ENCODE data around the gene CDHR1.

CDHR1 gene

DNA sequence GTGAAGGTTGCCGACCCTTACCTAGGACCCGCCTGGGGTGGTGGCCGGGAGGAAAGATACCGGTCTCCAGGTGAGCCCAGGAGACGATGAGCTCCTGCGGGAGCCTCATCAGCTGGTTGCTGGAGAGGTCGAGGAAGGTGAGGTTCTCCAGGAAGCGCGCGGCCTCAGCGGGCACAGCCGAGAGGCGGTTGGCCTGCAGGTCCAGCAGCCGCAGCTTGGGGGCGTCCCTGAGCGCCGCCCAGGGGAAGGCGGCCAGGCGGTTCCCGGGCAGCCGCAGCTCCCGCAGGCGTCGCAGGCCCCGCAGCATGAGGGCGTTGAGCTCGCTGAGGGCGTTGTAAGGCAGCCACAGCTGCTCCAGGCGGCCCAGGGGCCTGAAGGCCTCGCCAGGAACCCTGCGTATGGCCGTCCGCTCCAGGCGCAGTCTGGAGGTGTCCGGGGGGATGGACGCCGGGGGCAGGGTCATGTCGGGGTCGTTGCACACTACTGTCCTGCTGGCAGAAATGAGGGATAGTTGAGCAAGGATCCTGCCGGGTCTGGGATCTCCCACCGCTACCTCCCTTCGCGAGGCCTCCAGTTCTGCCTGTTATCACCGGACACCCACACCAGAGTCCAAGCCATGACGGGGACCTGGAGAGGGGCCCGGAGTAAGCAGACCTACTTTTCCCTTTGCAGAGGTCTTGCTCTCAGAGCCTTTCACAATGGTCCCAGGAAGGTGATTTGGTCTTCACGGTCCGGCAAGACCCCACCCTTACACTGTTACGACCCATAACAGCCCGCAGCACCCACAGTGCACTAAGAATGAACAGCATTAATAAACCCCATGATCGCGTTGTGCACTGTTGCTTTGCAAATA, 43.1 kb downstream of the CDHR1 start:
- Histone ChIP-seq H3K23ac (ENCODE audit: low read length in 2 of 2) (no peak overlapping the region), H2BK5ac (ENCODE audit: low read depth, low read length, poor library complexity, severe bottlenecking) (no peak overlapping the region), H3K9me3 (ENCODE audit: control insufficient read depth, low read length) (no peaks in the 10 kb centered on the region), H2BK12ac (ENCODE audit: low read length in 2 of 2) (no peak overlapping the region), H3K79me1 (replicated peaks; ENCODE audit: low read length, poor library complexity, severe bottlenecking) (no peaks in the 10 kb centered on the region), H3K14ac (ENCODE audit: low read length in 2 of 2) (no peak overlapping the region), H3K4me1 (ENCODE audit: control insufficient read depth, insufficient read depth, low read depth, low read length) (no peaks in the 10 kb centered on the region), H3K4me2 (ENCODE audit: low read length, poor library complexity, severe bottlenecking) (no peak overlapping the region), H2BK15ac (ENCODE audit: low read depth, poor library complexity, severe bottlenecking) (peak overlapping the region; percentile 52), H3K9ac (ENCODE audit: low read length) (no peak overlapping the region), H4K8ac (ENCODE audit: low read length) (no peak overlapping the region), H2BK120ac (ENCODE audit: low read depth, low read length) (no peak overlapping the region), H3K4ac (ENCODE audit: low read depth in 1 of 2, low read length in 2 of 2) (no peak overlapping the region), H3K4me3 (ENCODE audit: insufficient read depth in 1 of 2, low read depth in 1 of 2, low read length in 2 of 2) (no peak overlapping the region), H4K91ac (ENCODE audit: low read length) (no peak overlapping the region), H2AFZ (ENCODE audit: low read depth, low read length) (no peak overlapping the region), H3K27ac (ENCODE audit: low read length, poor library complexity, severe bottlenecking) (no peak overlapping the region), H3K18ac (ENCODE audit: low read depth in 1 of 2, low read length in 2 of 2) (no peak overlapping the region), H2AK5ac (ENCODE audit: low read length, severe bottlenecking) (no peak overlapping the region), H3K36me3 (ENCODE audit: control insufficient read depth in 1 of 2, insufficient read depth in 2 of 2, low read depth in 1 of 2, low read length in 2 of 2) (no peaks in the 10 kb centered on the region), H3K27me3 (ENCODE audit: control insufficient read depth in 1 of 2, insufficient read depth in 1 of 2, low read length in 2 of 2) (peaks cover 20 to 26% of the 10 kb centered on the region in 2 experiments)
- 46% methylated on average over 50 of the region's 52 CpGs for WGBS
- DNase-seq: no peak

DNA sequence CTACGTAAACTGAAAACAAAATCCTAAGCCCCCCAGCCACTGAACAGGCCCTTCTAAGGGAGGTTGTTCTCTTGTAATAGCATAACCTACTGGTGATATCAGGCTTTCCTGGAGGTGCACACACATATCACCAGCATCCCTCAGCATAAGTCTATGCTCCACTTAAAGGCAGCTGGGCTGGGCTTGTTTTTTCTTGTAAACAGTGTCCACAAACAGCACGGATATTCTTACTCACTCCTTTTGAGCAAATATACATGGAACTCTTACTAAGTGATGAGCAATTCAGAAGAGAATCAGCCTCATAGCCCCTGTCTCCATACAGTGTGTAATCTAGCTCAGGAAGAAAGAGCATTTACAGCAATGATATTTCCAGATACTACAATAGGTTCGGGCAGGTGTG, 44.6 kb downstream of the CDHR1 start:
- Histone ChIP-seq H3K27ac (ENCODE audit: low read length, poor library complexity, severe bottlenecking) (no peak overlapping the region), H2AK5ac (ENCODE audit: low read length, severe bottlenecking) (no peak overlapping the region), H3K18ac (ENCODE audit: low read depth in 1 of 2, low read length in 2 of 2) (no peak overlapping the region), H3K79me1 (replicated peaks; ENCODE audit: low read length, poor library complexity, severe bottlenecking) (no peaks in the 10 kb centered on the region), H2BK120ac (ENCODE audit: low read depth, low read length) (no peak overlapping the region), H3K9me3 (ENCODE audit: control insufficient read depth, low read length) (no peaks in the 10 kb centered on the region), H2BK5ac (ENCODE audit: low read depth, low read length, poor library complexity, severe bottlenecking) (no peak overlapping the region), H2AFZ (ENCODE audit: low read depth, low read length) (no peak overlapping the region), H3K27me3 (ENCODE audit: control insufficient read depth in 1 of 2, insufficient read depth in 1 of 2, low read length in 2 of 2) (peaks cover 22 to 26% of the 10 kb centered on the region in 2 experiments), H2BK15ac (ENCODE audit: low read depth, poor library complexity, severe bottlenecking) (no peak overlapping the region), H3K14ac (ENCODE audit: low read length in 2 of 2) (no peak overlapping the region), H4K91ac (ENCODE audit: low read length) (no peak overlapping the region), H3K23ac (ENCODE audit: low read length in 2 of 2) (no peak overlapping the region), H3K4me2 (ENCODE audit: low read length, poor library complexity, severe bottlenecking) (no peak overlapping the region), H3K4ac (ENCODE audit: low read depth in 1 of 2, low read length in 2 of 2) (no peak overlapping the region), H3K36me3 (ENCODE audit: control insufficient read depth in 1 of 2, insufficient read depth in 2 of 2, low read depth in 1 of 2, low read length in 2 of 2) (no peaks in the 10 kb centered on the region), H3K4me3 (ENCODE audit: insufficient read depth in 1 of 2, low read depth in 1 of 2, low read length in 2 of 2) (no peak overlapping the region), H3K4me1 (ENCODE audit: control insufficient read depth, insufficient read depth, low read depth, low read length) (no peaks in the 10 kb centered on the region), H2BK12ac (ENCODE audit: low read length in 2 of 2) (no peak overlapping the region), H3K9ac (ENCODE audit: low read length) (no peak overlapping the region), H4K8ac (ENCODE audit: low read length) (no peak overlapping the region)
- WGBS: 71% methylated on average over 1 of the region's 3 CpGs
- DNase-seq: peak; percentile 3

DNA sequence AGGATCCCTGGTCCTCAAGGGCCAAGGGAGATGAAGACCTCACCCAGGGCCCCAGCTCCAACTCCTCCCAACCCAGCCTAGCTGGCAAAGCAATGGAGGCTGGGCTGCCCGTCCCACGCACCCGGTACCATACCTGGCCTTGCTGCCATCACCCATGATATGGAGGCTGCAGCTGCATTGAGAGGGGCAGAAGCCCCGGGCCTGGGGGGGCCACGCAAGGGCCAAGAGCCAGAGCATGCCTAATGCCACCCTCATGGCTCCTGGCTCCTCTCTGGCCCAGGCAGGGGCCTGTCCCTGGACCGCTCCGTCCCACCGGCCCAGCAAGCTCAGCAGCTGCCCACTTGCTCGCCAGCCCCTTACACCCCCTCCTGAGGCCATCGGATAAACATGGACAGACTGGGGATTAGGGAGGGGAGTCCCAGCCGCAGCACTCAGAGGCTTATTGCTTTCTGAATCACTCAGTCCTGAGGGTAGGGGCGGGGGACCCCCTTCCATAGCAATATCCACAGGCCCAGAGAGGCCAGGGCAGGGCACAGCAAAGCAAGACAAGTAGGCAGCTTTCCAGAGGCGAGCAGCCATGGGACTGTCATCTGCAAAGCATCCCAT, 47.0 kb downstream of the CDHR1 start, which contains the start of gene LRIT1:
TSS of gene LRIT1 (minus strand) at position 362 of the 606 bp plus-strand sequence. CDS start at position 255, 107 bp downstream.
- no peak within 1 kb of the TSS for H2BK15ac ChIP-seq (ENCODE audit: low read depth, poor library complexity, severe bottlenecking)
- no peak within 1 kb of the TSS for H2AFZ ChIP-seq (ENCODE audit: low read depth, low read length)
- 85% methylated on average over 13 of the region's 13 CpGs for WGBS
- no peak within 1 kb of the TSS for H3K27ac ChIP-seq (ENCODE audit: low read length, poor library complexity, severe bottlenecking)
- no peak within 1 kb of the TSS for H4K91ac ChIP-seq (ENCODE audit: low read length)
- H3K4me3 ChIP-seq (ENCODE audit: insufficient read depth in 1 of 2, low read depth in 1 of 2, low read length in 2 of 2): no peak within 1 kb of the TSS
- no peak within 1 kb of the TSS for H2BK12ac ChIP-seq (ENCODE audit: low read length in 2 of 2)
- H2AK5ac ChIP-seq (ENCODE audit: low read length, severe bottlenecking): no peak within 1 kb of the TSS
- H3K9ac ChIP-seq (ENCODE audit: low read length): no peak within 1 kb of the TSS
- H3K4ac ChIP-seq (ENCODE audit: low read depth in 1 of 2, low read length in 2 of 2): no peak within 1 kb of the TSS
- H3K23ac ChIP-seq (ENCODE audit: low read length in 2 of 2): no peak within 1 kb of the TSS
- H3K79me1 ChIP-seq (replicated peaks; ENCODE audit: low read length, poor library complexity, severe bottlenecking): no peaks in the 10 kb centered on the region
- H3K14ac ChIP-seq (ENCODE audit: low read length in 2 of 2): no peak within 1 kb of the TSS
- H3K27me3 ChIP-seq (ENCODE audit: control insufficient read depth in 1 of 2, insufficient read depth in 1 of 2, low read length in 2 of 2): peaks cover 35 to 38% of the 10 kb centered on the region in 2 experiments
- no peaks in the 10 kb centered on the region for H3K4me1 ChIP-seq (ENCODE audit: control insufficient read depth, insufficient read depth, low read depth, low read length)
- H3K9me3 ChIP-seq (ENCODE audit: control insufficient read depth, low read length): no peaks in the 10 kb centered on the region
- H2BK120ac ChIP-seq (ENCODE audit: low read depth, low read length): no peak within 1 kb of the TSS
- H3K4me2 ChIP-seq (ENCODE audit: low read length, poor library complexity, severe bottlenecking): no peak within 1 kb of the TSS
- H3K36me3 ChIP-seq (ENCODE audit: control insufficient read depth in 1 of 2, insufficient read depth in 2 of 2, low read depth in 1 of 2, low read length in 2 of 2): no peaks in the 10 kb centered on the region
- no peak within 1 kb of the TSS for H4K8ac ChIP-seq (ENCODE audit: low read length)
- no peak for DNase-seq
- no peak within 1 kb of the TSS for H3K18ac ChIP-seq (ENCODE audit: low read depth in 1 of 2, low read length in 2 of 2)
- no peak within 1 kb of the TSS for H2BK5ac ChIP-seq (ENCODE audit: low read depth, low read length, poor library complexity, severe bottlenecking)

- no peak overlapping the region for H3K4ac ChIP-seq (ENCODE audit: low read depth in 1 of 2, low read length in 2 of 2)
- no peak overlapping the region for H2BK15ac ChIP-seq (ENCODE audit: low read depth, poor library complexity, severe bottlenecking)
- no peaks in the 10 kb centered on the region for H3K9me3 ChIP-seq (ENCODE audit: control insufficient read depth, low read length)
- H2BK5ac ChIP-seq (ENCODE audit: low read depth, low read length, poor library complexity, severe bottlenecking): no peak overlapping the region
- no peaks in the 10 kb centered on the region for H3K4me1 ChIP-seq (ENCODE audit: control insufficient read depth, insufficient read depth, low read depth, low read length)
- no peak overlapping the region for H2AK5ac ChIP-seq (ENCODE audit: low read length, severe bottlenecking)
- peaks cover 38 to 41% of the 10 kb centered on the region in 2 experiments for H3K27me3 ChIP-seq (ENCODE audit: control insufficient read depth in 1 of 2, insufficient read depth in 1 of 2, low read length in 2 of 2)
- 89% methylated on average over 2 of the region's 3 CpGs for WGBS
- H2BK12ac ChIP-seq (ENCODE audit: low read length in 2 of 2): no peak overlapping the region
- H4K8ac ChIP-seq (ENCODE audit: low read length): no peak overlapping the region
- H3K18ac ChIP-seq (ENCODE audit: low read depth in 1 of 2, low read length in 2 of 2): no peak overlapping the region
- H2AFZ ChIP-seq (ENCODE audit: low read depth, low read length): no peak overlapping the region
- no peak overlapping the region for H3K23ac ChIP-seq (ENCODE audit: low read length in 2 of 2)
- no peak overlapping the region for H3K9ac ChIP-seq (ENCODE audit: low read length)
- H4K91ac ChIP-seq (ENCODE audit: low read length): no peak overlapping the region
- no peaks in the 10 kb centered on the region for H3K79me1 ChIP-seq (replicated peaks; ENCODE audit: low read length, poor library complexity, severe bottlenecking)
- no peak overlapping the region for H3K27ac ChIP-seq (ENCODE audit: low read length, poor library complexity, severe bottlenecking)
- H3K4me2 ChIP-seq (ENCODE audit: low read length, poor library complexity, severe bottlenecking): no peak overlapping the region
- no peaks in the 10 kb centered on the region for H3K36me3 ChIP-seq (ENCODE audit: control insufficient read depth in 1 of 2, insufficient read depth in 2 of 2, low read depth in 1 of 2, low read length in 2 of 2)
- no peak for DNase-seq
- no peak overlapping the region for H3K14ac ChIP-seq (ENCODE audit: low read length in 2 of 2)
- H2BK120ac ChIP-seq (ENCODE audit: low read depth, low read length): no peak overlapping the region
- H3K4me3 ChIP-seq (ENCODE audit: insufficient read depth in 1 of 2, low read depth in 1 of 2, low read length in 2 of 2): no peak overlapping the region
Measured at GRCh38 chr10:84243759-84244158, 49.4 kb downstream of the CDHR1 start.
